IMR-90 (cell line): ENCODE results near the gene TMF1. TPM values are rescaled to one million over a fixed set of nuclear protein-coding genes. Genes with fewer than 3 reads are reported as not detected.

Experiments used
- ATAC-seq: fragments of 200-7000 bp; cut with Tn5 transposase; 2 replicates; pipeline ENCODE4 v1.9.1; 2020; ENCODE audit warnings: low read depth, mild to moderate bottlenecking, moderate library complexity
- BruUV-seq: library from RNA; stranded (reverse); fragments of 400-500 nt; replicated peaks from 2 replicates; lab custom pipeline; 2021; lab: Mats Ljungman, UMichigan
- CTCF ChIA-PET: fragments of 300-600 bp; formaldehyde crosslinking; extraction: SDS; loops from one replicate; lab custom pipeline; 2021; ENCODE audit warnings: antibody characterized with exemption; lab: Yijun Ruan, JAX
- POLR2A ChIA-PET: fragments of 300-600 bp; sonication (Branson Sonifier 250); formaldehyde crosslinking; loops from one replicate; lab custom pipeline; 2022; ENCODE audit warnings: antibody characterized with exemption; ENCODE audit not compliant: unreplicated experiment; lab: Charles Lee
- DNase-seq: peaks from one replicate; pipeline ENCODE4 v3.0.0; 2013
- H2AFZ ChIP-seq: replicated peaks from 2 replicates; pipeline ENCODE3; 2013; ENCODE audit warnings: low read length, mild to moderate bottlenecking; ENCODE audit not compliant: poor library complexity
- H2AK5ac ChIP-seq: 2 replicates; pipeline ENCODE4 v1.6.1; 2013; ENCODE audit warnings: low read depth, low read length, inconsistent platforms
- H2AK9ac ChIP-seq: replicated peaks from 2 replicates; pipeline ENCODE3; 2013; ENCODE audit warnings: mild to moderate bottlenecking, low read depth, low read length, moderate library complexity; ENCODE audit not compliant: poor library complexity
- H2BK120ac ChIP-seq: 2 replicates; pipeline ENCODE4 v1.6.1; 2013; ENCODE audit warnings: low read depth, low read length, inconsistent platforms
- H2BK15ac ChIP-seq: 3 replicates; pipeline ENCODE4 v1.6.1; 2013; ENCODE audit warnings: low read depth, low read length, inconsistent platforms
- H2BK20ac ChIP-seq: 2 replicates; pipeline ENCODE4 v1.6.1; 2013; ENCODE audit warnings: low read depth, mild to moderate bottlenecking, inconsistent platforms, low read length, moderate library complexity
- H2BK5ac ChIP-seq: 2 replicates; pipeline ENCODE4 v1.6.1; 2013; ENCODE audit warnings: mild to moderate bottlenecking, low read depth, low read length, inconsistent platforms; ENCODE audit not compliant: poor library complexity, severe bottlenecking
- H3K14ac ChIP-seq: replicated peaks from 2 replicates; pipeline ENCODE4 v1.6.1; 2013; ENCODE audit warnings: low read depth, low read length, inconsistent platforms
- H3K18ac ChIP-seq: 2 replicates; pipeline ENCODE4 v1.6.1; 2013; ENCODE audit warnings: low read depth, low read length, control low read depth
- H3K23ac ChIP-seq: 2 replicates; pipeline ENCODE4 v1.6.1; 2013; ENCODE audit warnings: low read depth, low read length, inconsistent platforms
- H3K27ac ChIP-seq: 2 replicates; pipeline ENCODE4 v1.5.1; 2013; ENCODE audit warnings: mild to moderate bottlenecking, control low read depth, low read length; ENCODE audit not compliant: insufficient read depth
- H3K27me3 ChIP-seq: 2 replicates; pipeline ENCODE4 v1.6.1; 2013; ENCODE audit warnings: low read length; ENCODE audit not compliant: control insufficient read depth, insufficient read depth
- H3K36me3 ChIP-seq: 2 replicates; pipeline ENCODE4 v1.6.1; 2013; ENCODE audit warnings: low read length, mixed read lengths; ENCODE audit not compliant: control insufficient read depth, insufficient read depth
- H3K4ac ChIP-seq: 2 replicates; pipeline ENCODE4 v1.6.1; 2013; ENCODE audit warnings: low read depth, low read length, inconsistent platforms
- H3K4me1 ChIP-seq: 2 replicates; pipeline ENCODE4 v1.6.1; 2013; ENCODE audit warnings: low read length, mixed read lengths; ENCODE audit not compliant: control insufficient read depth, insufficient read depth
- H3K4me2 ChIP-seq: 2 replicates; pipeline ENCODE4 v1.6.1; 2013; ENCODE audit warnings: low read depth, mild to moderate bottlenecking, control low read depth, low read length, moderate library complexity
- H3K4me3 ChIP-seq: 2 replicates; pipeline ENCODE4 v1.5.1; 2013; ENCODE audit warnings: low read depth, mild to moderate bottlenecking, control low read depth, low read length, moderate library complexity; ENCODE audit not compliant: insufficient read depth
- H3K56ac ChIP-seq: 2 replicates; pipeline ENCODE4 v1.6.1; 2013; ENCODE audit warnings: low read length, inconsistent platforms; ENCODE audit not compliant: insufficient read depth; ENCODE audit errors: extremely low read depth
- H3K79me1 ChIP-seq, 2 experiments: 2 replicates each; pipeline ENCODE4 v1.6.1; 2013; ENCODE audit warnings: low read length in 2 of 2, inconsistent platforms in 1 of 2, low read depth in 1 of 2
- H3K9ac ChIP-seq: 2 replicates; pipeline ENCODE4 v1.6.1; 2013; ENCODE audit warnings: low read depth, low read length, control low read depth
- H3K9me1 ChIP-seq: 2 replicates; pipeline ENCODE4 v1.6.1; 2013; ENCODE audit warnings: low read length, inconsistent platforms; ENCODE audit not compliant: insufficient read depth
- H3K9me3 ChIP-seq: 2 replicates; pipeline ENCODE4 v1.6.1; 2013; ENCODE audit warnings: low read length; ENCODE audit not compliant: control insufficient read depth, insufficient read depth
- H4K20me1 ChIP-seq: 2 replicates; pipeline ENCODE4 v1.6.1; 2013; ENCODE audit warnings: low read length, inconsistent platforms; ENCODE audit not compliant: insufficient read depth
- H4K5ac ChIP-seq: 2 replicates; pipeline ENCODE4 v1.6.1; 2013; ENCODE audit warnings: mild to moderate bottlenecking, low read depth, low read length, control low read depth
- H4K8ac ChIP-seq, 2 experiments: 2 replicates each; pipeline ENCODE4 v1.6.1; 2013; ENCODE audit warnings: low read depth in 2 of 2, low read length in 2 of 2, control low read depth in 1 of 2, inconsistent platforms in 1 of 2
- H4K91ac ChIP-seq: 2 replicates; pipeline ENCODE4 v1.6.1; 2013; ENCODE audit warnings: low read depth, low read length, inconsistent platforms; ENCODE audit not compliant: insufficient read depth
- CEBPB ChIP-seq: IDR thresholded peaks from 2 replicates; pipeline ENCODE4 v1.6.1; 2012; ENCODE audit warnings: low read depth, low read length, improper control_type of control experiment
- FOS ChIP-seq: fragments of 150-350 bp; IDR thresholded peaks from 2 replicates; pipeline ENCODE4 v1.6.1; 2016; ENCODE audit warnings: low read depth, low read length
- POLR2A ChIP-seq: IDR thresholded peaks from 2 replicates; pipeline ENCODE4 v1.6.1; 2012; ENCODE audit warnings: mild to moderate bottlenecking, low read depth, low read length
- RAD21 ChIP-seq: IDR thresholded peaks from 2 replicates; pipeline ENCODE4 v1.6.1; 2012; ENCODE audit warnings: low read length, improper control_type of control experiment
- SMC3 ChIP-seq: fragments of 150-350 bp; IDR thresholded peaks from 2 replicates; pipeline ENCODE4 v1.6.1; 2016; ENCODE audit warnings: low read depth, mild to moderate bottlenecking, antibody characterized with exemption, low read length, moderate library complexity
- USF2 ChIP-seq: fragments of 150-350 bp; IDR thresholded peaks from 2 replicates; pipeline ENCODE4 v1.6.1; 2017; ENCODE audit warnings: mild to moderate bottlenecking, antibody characterized with exemption, low read length, low read depth
- WGBS, 2 experiments: methylation state at CpG; one replicate each; pipeline versions ENCODE4 v1.1.5 to v1.1.7; 2013; ENCODE audit warnings: missing lambda C conversion rate in 2 of 2; ENCODE audit not compliant: insufficient read length in 1 of 2; ENCODE audit errors: extremely low coverage in 2 of 2; 5-methylcytosine and 5-hydroxymethylcytosine counted together
- dilution Hi-C: fragments of 300-500 bp; cut with HindIII; formaldehyde crosslinking; loops from one replicate; pipeline ENCODE4 v1.14.3; 2018; ENCODE audit warnings: low sequenced_read_pairs; ENCODE audit not compliant: unreplicated experiment
- in situ Hi-C: fragments of 300-500 bp; cut with MboI; formaldehyde crosslinking; loops from 3 replicates; pipeline ENCODE4 v1.14.3; 2019; ENCODE audit warnings: low sequenced_read_pairs, inconsistent platforms, mixed read lengths
- intact Hi-C: fragments of 100-400 bp; cut with micrococcal nuclease; formaldehyde crosslinking; loops from 2 replicates; pipeline ENCODE4 v1.10.0; 2022
- polyA plus RNA-seq, 3 experiments: library from polyadenylated mRNA; depleted of rRNA; stranded (reverse); fragments of >200 nt; gene quantifications; 2 replicates each; pipeline ENCODE4 v1.2.3, GENCODE V29; 2012; ENCODE audit warnings: low replicate concordance in 1 of 3
- total RNA-seq: library from RNA; depleted of rRNA; stranded (reverse); fragments of >200 nt; gene quantifications from 2 replicates; pipeline ENCODE4 v1.2.3, GENCODE V29; 2012

The TMF1 gene
- total and polyA plus RNA-seq, 2 of the 4 experiments (the other 2 are of a cell fraction), result 12.4 to 39.1 TPM

- H4K91ac ChIP-seq, result peak within 1 kb of the TSS; percentile 89
- intact Hi-C loops (loop anchor here (10.0 kb wide), 2 partner anchors 780 to 860 kb away; no protein-coding TSS in a partner anchor), dilution Hi-C loops (no loop called here), in situ Hi-C loops (no loop called here)
- peak within 1 kb of the TSS; percentile 87 for H2AK5ac ChIP-seq
- peak within 1 kb of the TSS; percentile 89 for H2BK20ac ChIP-seq
- H3K36me3 ChIP-seq, result peaks cover 3% of the 10 kb centered on the region; the same call in 1 of the 2 replicates
- ATAC-seq (peak; percentile 44), DNase-seq (peak; percentile 93)
- H3K4me1 ChIP-seq, result peaks cover 10% of the 10 kb centered on the region
- 0% methylated on average over 9 of the region's 32 CpGs; no CpG with 5 or more reads in 1 of the 2 experiments for WGBS, 2 experiments
- no peaks in the 10 kb centered on the region for H3K9me3 ChIP-seq
- H2AFZ ChIP-seq, result peak within 1 kb of the TSS; percentile 83
- peak within 1 kb of the TSS; percentile 67 to 93 for H4K8ac ChIP-seq
- peak within 1 kb of the TSS; percentile 86 for H3K27ac ChIP-seq
- peak within 1 kb of the TSS; percentile 97 for H3K4ac ChIP-seq
- H3K9ac ChIP-seq, result peak within 1 kb of the TSS; percentile 79
- CTCF ChIA-PET, result interaction anchor here (0.5 to 0.7 kb wide), 2 partner anchors 1264 to 1485 kb away, joined by 3 to 5 read pairs; no protein-coding TSS in a partner anchor
- H3K23ac ChIP-seq, result peak within 1 kb of the TSS; percentile 93
- H2BK5ac ChIP-seq, result peak within 1 kb of the TSS; percentile 87
- H4K20me1 ChIP-seq, result peaks cover 11% of the 10 kb centered on the region; the same call in 1 of the 2 replicates
- peak within 1 kb of the TSS; percentile 80 for H3K18ac ChIP-seq
- peak within 1 kb of the TSS; percentile 93 for H3K4me2 ChIP-seq
- H3K79me1 ChIP-seq, result peaks cover 4 to 40% of the 10 kb centered on the region in 2 experiments
- BruUV-seq, result no TSS peak
- peak within 1 kb of the TSS; percentile 86 for H4K5ac ChIP-seq
- POLR2A ChIA-PET, result interaction anchor here (0.6 kb wide), 1 partner anchor 561 kb away, joined by 5 read pairs; no protein-coding TSS in a partner anchor
- peaks cover 15% of the 10 kb centered on the region for H3K9me1 ChIP-seq
- peak within 1 kb of the TSS; percentile 99 for H2AK9ac ChIP-seq
- peak within 1 kb of the TSS; percentile 90 for H2BK120ac ChIP-seq
- no peaks in the 10 kb centered on the region for H3K27me3 ChIP-seq
- H2BK15ac ChIP-seq, result peak within 1 kb of the TSS; percentile 67; the same call in 2 of the 3 replicates
- peak within 1 kb of the TSS; percentile 86 for H3K56ac ChIP-seq
- H3K14ac ChIP-seq, result peak within 1 kb of the TSS; percentile 97
- peak within 1 kb of the TSS; percentile 87 for H3K4me3 ChIP-seq
- TF ChIP-seq USF2 (0 out of 2 replicates have a peak, but pooled peaks have one; percentile 32), RAD21 (no peak), CEBPB (peak; percentile 61; the same call in 1 of the 2 replicates), FOS (peak; percentile 49; the same call in 1 of the 2 replicates), POLR2A (no peak), SMC3 (no peak)
These were observed 32.4 kb upstream of the TMF1 start, which contains the start of gene ARL6IP5 for GRCh38 chr3:69084326-69085167. TSS of gene ARL6IP5 (plus strand) at chr3:69084937. CDS start at chr3:69085048, 111 bp downstream.
